Measurements from ENCODE around the gene ZNF414.

DNA sequence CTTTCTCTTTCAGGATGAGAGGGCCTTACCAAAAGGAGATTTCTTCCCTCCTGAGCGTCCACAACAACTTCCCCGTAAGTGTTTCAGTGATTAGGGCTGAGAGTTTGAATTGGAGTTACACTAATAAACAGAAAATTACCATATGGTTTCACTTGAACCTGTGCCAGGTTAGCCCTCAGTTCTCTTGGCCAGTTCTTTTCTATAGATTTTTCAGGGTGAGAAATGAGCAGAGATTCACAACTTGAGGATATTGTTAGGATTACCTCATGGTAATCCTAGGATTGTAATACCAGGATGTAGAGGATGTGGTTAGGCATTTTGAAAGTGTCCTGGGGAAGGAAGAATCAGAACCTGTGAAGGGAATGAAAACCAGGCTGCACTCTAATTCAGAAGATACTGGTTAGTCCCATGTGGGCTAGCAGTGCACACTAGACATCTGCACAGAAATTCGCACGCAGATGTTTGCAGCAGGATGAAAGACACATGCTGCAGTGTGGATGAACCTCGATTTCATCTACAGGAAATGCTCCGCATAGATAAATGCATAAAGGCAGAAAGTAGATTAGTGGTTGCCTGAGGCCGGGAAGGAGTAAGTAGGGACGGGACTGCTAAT is 45.1 kb downstream of the ZNF414 start:
- TF ChIP-seq, protein P1, sequence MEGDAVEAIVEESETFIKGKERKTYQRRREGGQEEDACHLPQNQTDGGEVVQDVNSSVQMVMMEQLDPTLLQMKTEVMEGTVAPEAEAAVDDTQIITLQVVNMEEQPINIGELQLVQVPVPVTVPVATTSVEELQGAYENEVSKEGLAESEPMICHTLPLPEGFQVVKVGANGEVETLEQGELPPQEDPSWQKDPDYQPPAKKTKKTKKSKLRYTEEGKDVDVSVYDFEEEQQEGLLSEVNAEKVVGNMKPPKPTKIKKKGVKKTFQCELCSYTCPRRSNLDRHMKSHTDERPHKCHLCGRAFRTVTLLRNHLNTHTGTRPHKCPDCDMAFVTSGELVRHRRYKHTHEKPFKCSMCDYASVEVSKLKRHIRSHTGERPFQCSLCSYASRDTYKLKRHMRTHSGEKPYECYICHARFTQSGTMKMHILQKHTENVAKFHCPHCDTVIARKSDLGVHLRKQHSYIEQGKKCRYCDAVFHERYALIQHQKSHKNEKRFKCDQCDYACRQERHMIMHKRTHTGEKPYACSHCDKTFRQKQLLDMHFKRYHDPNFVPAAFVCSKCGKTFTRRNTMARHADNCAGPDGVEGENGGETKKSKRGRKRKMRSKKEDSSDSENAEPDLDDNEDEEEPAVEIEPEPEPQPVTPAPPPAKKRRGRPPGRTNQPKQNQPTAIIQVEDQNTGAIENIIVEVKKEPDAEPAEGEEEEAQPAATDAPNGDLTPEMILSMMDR (IDR thresholded peaks at IDR 0.05; ENCODE audit: low read length), result no peak
- no peak for TF ChIP-seq EZH2 (optimal IDR thresholded peaks at IDR 0.05; ENCODE audit: low read depth, low read length)

All from MM.1S (cell line).